HCT116 (cell line): ENCODE data around the gene ZNRF4. TPM values are rescaled to one million over a fixed set of nuclear protein-coding genes. Genes with fewer than 3 reads are reported as not detected.

Source experiments
- ATAC-seq: fragments of 200-7000 bp; cut with Tn5 transposase; 2 replicates; pipeline ENCODE4 v1.9.1; 2020; ENCODE audit warnings: mild to moderate bottlenecking, moderate library complexity
- BruUV-seq: library from RNA; stranded (reverse); fragments of 400-500 nt; replicated peaks from 2 replicates; lab custom pipeline; 2021; lab: Mats Ljungman, UMichigan
- CTCF ChIA-PET: fragments of 300-600 bp; sonication (Branson Sonifier 250); formaldehyde crosslinking; loops from one replicate; lab custom pipeline; 2021; ENCODE audit warnings: antibody characterized with exemption; lab: Charles Lee
- POLR2A ChIA-PET: fragments of 300-600, 350-600 bp; sonication (Branson Sonifier 250); formaldehyde crosslinking; loops from one replicate; lab custom pipeline; 2021; ENCODE audit warnings: antibody characterized with exemption; lab: Charles Lee
- RAD21 ChIA-PET, 2 experiments: fragments of 300-600 bp; sonication (Branson Sonifier 250); formaldehyde crosslinking; loops; one replicate each; lab custom pipeline; 2023; ENCODE audit warnings: low total read pairs in 2 of 2; ENCODE audit not compliant: uncharacterized antibody in 2 of 2, unreplicated experiment in 2 of 2, low non-redundant PET in 1 of 2; lab: Charles Lee
- DNase-seq: peaks from one replicate; pipeline ENCODE4 v3.0.0-alpha.2; 2010; ENCODE audit warnings: low read depth, low spot score
- H2AFZ ChIP-seq: fragments of 200-600 bp; shearing (Covaris generic), sonication (generic); 2 replicates; pipeline ENCODE4 v1.6.1; 2017; ENCODE audit warnings: low read depth, mixed run types, mixed read lengths, antibody characterized with exemption, low read length; ENCODE audit not compliant: poor library complexity, severe bottlenecking
- H3K27ac ChIP-seq: 2 replicates; pipeline ENCODE4 v1.5.1; 2012; ENCODE audit warnings: low read depth, low read length
- H3K27me3 ChIP-seq: fragments of 200-600 bp; sonication (generic); 2 replicates; pipeline ENCODE4 v1.6.1; 2016; ENCODE audit warnings: mixed run types, low read length, mixed read lengths; ENCODE audit not compliant: insufficient read depth
- H3K36me3 ChIP-seq, 2 experiments: fragments of 200-500 bp in 1 of 2; fragments of 200-600 bp in 1 of 2; sonication (Bioruptor generic) in 1 of 2; sonication (generic) in 1 of 2; 2 replicates each; pipeline versions ENCODE4 v1.5.1 to v1.6.1; 2014 to 2016; ENCODE audit warnings: low read length in 2 of 2, inconsistent platforms in 1 of 2, mixed read lengths in 1 of 2, mixed run types in 1 of 2; ENCODE audit not compliant: insufficient read depth in 2 of 2, control insufficient read depth in 1 of 2
- H3K4me1 ChIP-seq, 2 experiments: fragments of 200-600 bp in 1 of 2; sonication (generic) in 1 of 2; 2 replicates each; pipeline versions ENCODE4 v1.5.1 to v1.6.1; 2012 to 2017; ENCODE audit warnings: low read length in 2 of 2, inconsistent platforms in 1 of 2, mild to moderate bottlenecking in 1 of 2, mixed read lengths in 1 of 2, mixed run types in 1 of 2, moderate library complexity in 1 of 2; ENCODE audit not compliant: insufficient read depth in 2 of 2, control insufficient read depth in 1 of 2
- H3K4me2 ChIP-seq: fragments of 200-600 bp; sonication (generic); 2 replicates; pipeline ENCODE4 v1.6.1; 2017; ENCODE audit warnings: mixed run types, low read length, mixed read lengths
- H3K4me3 ChIP-seq, 2 experiments: fragments of 200-600 bp in 1 of 2; sonication (generic) in 1 of 2; replicated peaks in 1 of 2; 2 replicates each; pipeline ENCODE4 v1.5.1; 2011 to 2016; ENCODE audit warnings: low read length in 2 of 2, control low read depth in 1 of 2, low read depth in 1 of 2, mild to moderate bottlenecking in 1 of 2, mixed read lengths in 1 of 2, mixed run types in 1 of 2
- H3K79me2 ChIP-seq: fragments of 200-600 bp; sonication (generic); 2 replicates; pipeline ENCODE4 v1.6.1; 2017; ENCODE audit warnings: mild to moderate bottlenecking, mixed run types, low read length, moderate library complexity, mixed read lengths; ENCODE audit not compliant: insufficient read depth
- H3K9ac ChIP-seq: fragments of 200-600 bp; sonication (generic); 2 replicates; pipeline ENCODE4 v1.6.1; 2016; ENCODE audit warnings: low read length, mixed read lengths
- H3K9me2 ChIP-seq: fragments of 200-600 bp; sonication (generic), shearing (Covaris generic); 2 replicates; pipeline ENCODE4 v1.6.1; 2017; ENCODE audit warnings: mixed run types, mild to moderate bottlenecking, moderate library complexity; ENCODE audit not compliant: insufficient read depth
- H3K9me3 ChIP-seq, 2 experiments: fragments of 200-500 bp in 1 of 2; fragments of 200-600 bp in 1 of 2; sonication (Bioruptor generic) in 1 of 2; sonication (generic) in 1 of 2; 2 replicates each; pipeline ENCODE4 v1.6.1; 2014 to 2017; ENCODE audit warnings: low read length in 2 of 2, mixed read lengths in 2 of 2, inconsistent platforms in 1 of 2, low read depth in 1 of 2, mild to moderate bottlenecking in 1 of 2, mixed run types in 1 of 2, moderate library complexity in 1 of 2; ENCODE audit not compliant: control insufficient read depth in 1 of 2, insufficient read depth in 1 of 2
- H4K20me1 ChIP-seq: fragments of 200-600 bp; sonication (generic), shearing (Covaris generic); 2 replicates; pipeline ENCODE4 v1.6.1; 2017; ENCODE audit warnings: mixed run types, mild to moderate bottlenecking, moderate library complexity; ENCODE audit not compliant: insufficient read depth
- ATF3 ChIP-seq: IDR thresholded peaks from 2 replicates; pipeline ENCODE4 v1.6.1; 2012
- CTCF ChIP-seq, 3 experiments: fragments of 200-600 bp in 1 of 3; sonication (generic) in 1 of 3; IDR thresholded peaks in 2 of 3; conservative IDR thresholded peaks in 1 of 3; 2 replicates each; pipeline ENCODE4 v1.5.1; 2012 to 2017; ENCODE audit warnings: low read depth in 2 of 3, low read length in 2 of 3, antibody characterized with exemption in 1 of 3, borderline replicate concordance in 1 of 3, control low read depth in 1 of 3, mild to moderate bottlenecking in 1 of 3, mixed read lengths in 1 of 3, mixed run types in 1 of 3, moderate library complexity in 1 of 3; ENCODE audit not compliant: insufficient read depth in 1 of 3
- ELF1 ChIP-seq: IDR thresholded peaks from 2 replicates; pipeline ENCODE4 v1.6.1; 2012; ENCODE audit warnings: low read depth, borderline replicate concordance
- MAX ChIP-seq: IDR thresholded peaks from 2 replicates; pipeline ENCODE4 v1.6.1; 2012
- POLR2A ChIP-seq: IDR thresholded peaks from 2 replicates; pipeline ENCODE4 v1.7.0; 2011; ENCODE audit warnings: borderline replicate concordance; ENCODE audit not compliant: insufficient read depth, insufficient read length; ENCODE audit errors: extremely low read depth
- POLR2AphosphoS5 ChIP-seq: IDR thresholded peaks from 2 replicates; pipeline ENCODE4 v1.6.1; 2011; ENCODE audit warnings: mild to moderate bottlenecking, low read depth, low read length, moderate library complexity
- RAD21 ChIP-seq: IDR thresholded peaks from 2 replicates; pipeline ENCODE4 v1.6.1; 2012; ENCODE audit warnings: low read depth, mild to moderate bottlenecking
- ZNF274 ChIP-seq: fragments of 200-500 bp; sonication (Bioruptor generic); IDR thresholded peaks from 2 replicates; pipeline ENCODE4 v1.6.1; 2014; ENCODE audit warnings: mild to moderate bottlenecking, low read depth, low read length, inconsistent platforms
- intact Hi-C: fragments of 100-400 bp; cut with micrococcal nuclease; formaldehyde crosslinking; loops from 2 replicates; pipeline ENCODE4 v1.10.0; 2022
- total RNA-seq: library from RNA; stranded (reverse); gene quantifications from one replicate; pipeline ENCODE4 v1.2.1, GENCODE V29; 2021; ENCODE audit not compliant: unreplicated experiment

The ZNRF4 gene
- total RNA-seq, 1 experiment from 2014 or later, result not detected

DNA sequence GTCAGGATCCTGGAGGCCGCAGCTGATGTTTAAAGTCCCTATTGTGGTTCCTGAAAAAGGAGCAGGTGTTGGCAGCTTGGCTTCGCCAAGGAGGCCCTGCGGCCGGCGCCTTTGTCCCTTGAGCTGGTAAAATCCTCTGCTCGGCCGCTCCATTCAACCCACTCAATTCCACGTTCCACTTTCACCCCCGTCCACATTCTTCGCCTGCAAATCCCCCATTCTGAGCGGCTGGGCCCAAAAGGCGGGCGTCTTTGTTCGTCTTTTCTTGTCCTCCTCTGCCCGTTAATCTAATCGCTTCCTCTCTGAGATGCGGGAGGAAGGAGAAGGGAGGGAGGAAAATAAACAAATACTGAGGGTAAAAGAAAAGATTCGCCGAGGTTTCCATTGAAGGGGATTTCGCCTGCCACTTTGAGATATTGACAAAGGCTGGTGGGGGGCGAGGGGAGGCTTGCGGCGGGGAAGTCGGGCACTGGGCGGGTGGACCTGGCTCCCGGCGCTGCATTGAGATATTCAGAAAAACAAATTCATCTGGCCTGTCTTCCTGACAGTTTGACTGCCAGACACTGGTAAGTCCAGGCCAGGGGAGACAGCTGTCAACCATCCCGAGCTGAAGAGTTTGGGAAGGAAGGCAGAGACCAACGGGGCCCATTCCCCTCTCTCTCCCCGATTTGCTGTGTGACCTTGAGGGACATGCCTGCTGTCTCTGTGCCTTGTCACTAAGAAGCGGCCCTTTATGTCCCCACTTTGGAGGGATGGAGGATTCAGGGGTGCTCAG lies 37.6 kb downstream of the ZNRF4 start:
- Histone ChIP-seq H3K4me1 (no peaks in the 10 kb centered on the region), H3K9me2 (no peaks in the 10 kb centered on the region), H3K27ac (no peak overlapping the region), H3K36me3 (no peaks in the 10 kb centered on the region), H3K27me3 (no peaks in the 10 kb centered on the region), H3K4me2 (no peak overlapping the region), H3K4me3 (no peak overlapping the region), H3K9me3 (no peaks in the 10 kb centered on the region), H2AFZ (no peak overlapping the region), H3K79me2 (no peaks in the 10 kb centered on the region), H3K9ac (no peak overlapping the region), H4K20me1 (no peaks in the 10 kb centered on the region)
- ATAC-seq, result no peak
- BruUV-seq, result no TSS peak
- RAD21 ChIA-PET, result no interaction called here
- no peak for TF ChIP-seq CTCF (IDR thresholded peaks at IDR 0.05 in 2 of 3, conservative IDR thresholded peaks at IDR 0.05 in 1 of 3; ENCODE audit: borderline replicate concordance in 1 of 3, insufficient read depth in 1 of 3, low read depth in 2 of 3, low read length in 2 of 3)
- TF ChIP-seq ELF1, result no peak
- POLR2A ChIA-PET, result no interaction called here
- CTCF ChIA-PET, result no interaction called here
- no peak for DNase-seq
- intact Hi-C loops, result no loop called here

DNA sequence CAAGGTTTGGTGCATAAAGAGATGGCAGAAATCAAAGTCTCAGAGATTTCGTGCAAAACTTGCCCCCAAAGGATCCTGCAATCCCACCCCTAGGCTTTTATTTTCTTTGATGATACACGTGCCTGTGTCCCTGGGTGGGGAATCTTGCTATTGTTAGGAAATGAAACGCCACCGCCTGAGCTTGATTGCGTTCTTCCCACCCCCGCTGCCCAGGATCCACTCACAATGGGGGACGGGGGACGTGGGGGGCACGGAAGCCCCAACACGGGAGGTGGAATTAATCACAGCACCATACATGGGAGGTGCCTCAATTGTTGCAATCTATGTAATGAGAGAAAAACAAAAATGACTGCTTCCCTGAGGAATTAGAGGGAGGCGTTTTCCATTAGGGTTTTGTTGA lies 39.6 kb downstream of the ZNRF4 start:
- CTCF ChIA-PET, result no interaction called here
- Histone ChIP-seq H3K9me2 (no peaks in the 10 kb centered on the region), H4K20me1 (no peaks in the 10 kb centered on the region), H3K79me2 (no peaks in the 10 kb centered on the region), H3K36me3 (no peaks in the 10 kb centered on the region), H3K4me3 (no peak overlapping the region), H3K4me2 (no peak overlapping the region), H3K4me1 (no peaks in the 10 kb centered on the region), H3K27me3 (no peaks in the 10 kb centered on the region), H3K9me3 (no peaks in the 10 kb centered on the region), H3K9ac (no peak overlapping the region), H2AFZ (no peak overlapping the region), H3K27ac (no peak overlapping the region)
- BruUV-seq, result no TSS peak
- POLR2A ChIA-PET, result no interaction called here
- no peak for ATAC-seq
- intact Hi-C loops, result no loop called here
- DNase-seq, result no peak
- TF ChIP-seq RAD21 (no peak), POLR2AphosphoS5 (no peak), ZNF274 (no peak), ATF3 (no peak), MAX (no peak), POLR2A (no peak)
- RAD21 ChIA-PET, result no interaction called here
